Measurements from ENCODE around the gene TBCD. TPM values are rescaled to one million over a fixed set of nuclear protein-coding genes. Genes with fewer than 3 reads are reported as not detected.

The TBCD gene
- total RNA-seq, 1 donor from 2014 or later, result 207 TPM

DNA sequence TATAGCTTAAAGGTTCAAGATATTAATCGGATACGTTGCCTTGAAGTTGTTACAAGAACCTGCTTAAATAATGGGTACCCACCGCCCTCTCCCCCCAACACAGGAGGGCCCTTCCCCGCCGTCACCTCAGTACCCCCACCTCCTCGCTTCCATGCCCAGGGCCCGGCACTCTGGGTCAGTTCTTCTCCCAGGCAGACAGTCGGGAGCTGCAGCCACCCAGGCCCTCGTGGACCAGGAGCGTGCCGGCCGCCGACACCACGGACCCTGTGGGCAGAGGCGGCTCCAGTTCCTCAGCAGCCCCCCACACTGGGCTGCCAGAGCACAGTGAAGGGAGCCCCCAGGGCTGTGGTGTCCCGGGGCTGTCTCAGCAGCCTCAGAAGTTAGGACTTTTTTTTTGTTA, 168.8 kb downstream of the TBCD start:
- H3K4me3 Mint-ChIP-seq (ENCODE audit: unreplicated experiment), result no peak overlapping the region
- peaks cover 11% of the 10 kb centered on the region for H3K27me3 Mint-ChIP-seq (ENCODE audit: unreplicated experiment)
- no peak for DNase-seq (ENCODE audit: low spot score)
- H3K36me3 Mint-ChIP-seq (ENCODE audit: low read depth, unreplicated experiment), result peaks cover 13% of the 10 kb centered on the region
- TF ChIP-seq, protein P1, sequence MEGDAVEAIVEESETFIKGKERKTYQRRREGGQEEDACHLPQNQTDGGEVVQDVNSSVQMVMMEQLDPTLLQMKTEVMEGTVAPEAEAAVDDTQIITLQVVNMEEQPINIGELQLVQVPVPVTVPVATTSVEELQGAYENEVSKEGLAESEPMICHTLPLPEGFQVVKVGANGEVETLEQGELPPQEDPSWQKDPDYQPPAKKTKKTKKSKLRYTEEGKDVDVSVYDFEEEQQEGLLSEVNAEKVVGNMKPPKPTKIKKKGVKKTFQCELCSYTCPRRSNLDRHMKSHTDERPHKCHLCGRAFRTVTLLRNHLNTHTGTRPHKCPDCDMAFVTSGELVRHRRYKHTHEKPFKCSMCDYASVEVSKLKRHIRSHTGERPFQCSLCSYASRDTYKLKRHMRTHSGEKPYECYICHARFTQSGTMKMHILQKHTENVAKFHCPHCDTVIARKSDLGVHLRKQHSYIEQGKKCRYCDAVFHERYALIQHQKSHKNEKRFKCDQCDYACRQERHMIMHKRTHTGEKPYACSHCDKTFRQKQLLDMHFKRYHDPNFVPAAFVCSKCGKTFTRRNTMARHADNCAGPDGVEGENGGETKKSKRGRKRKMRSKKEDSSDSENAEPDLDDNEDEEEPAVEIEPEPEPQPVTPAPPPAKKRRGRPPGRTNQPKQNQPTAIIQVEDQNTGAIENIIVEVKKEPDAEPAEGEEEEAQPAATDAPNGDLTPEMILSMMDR (IDR thresholded peaks at IDR 0.05; ENCODE audit: unreplicated experiment), result no peak
- no peaks in the 10 kb centered on the region for H3K9me3 Mint-ChIP-seq (ENCODE audit: unreplicated experiment)
- no peaks in the 10 kb centered on the region for H3K4me1 Mint-ChIP-seq (ENCODE audit: unreplicated experiment)
- no peak overlapping the region for H3K27ac Mint-ChIP-seq (ENCODE audit: unreplicated experiment)

DNA sequence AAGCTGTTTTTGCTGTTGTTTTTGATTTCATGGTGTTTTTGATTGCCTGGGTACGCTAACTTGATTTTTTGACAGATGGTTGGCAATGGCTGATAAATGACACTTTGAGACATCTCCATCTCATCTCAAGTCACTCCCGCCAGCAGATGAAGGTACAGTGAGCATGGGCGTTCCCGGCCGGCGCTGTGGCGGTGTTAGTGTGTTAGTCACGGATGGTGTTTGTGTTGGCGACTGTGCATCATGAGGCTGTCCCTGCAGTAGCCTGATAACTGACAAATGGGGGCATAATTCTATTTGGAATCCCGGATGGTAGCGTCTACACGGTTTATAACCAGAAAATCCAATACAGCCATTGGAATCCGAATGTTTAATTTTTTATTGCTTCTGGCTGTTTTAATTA, 169.6 kb downstream of the TBCD start:
- peaks cover 17% of the 10 kb centered on the region for H3K36me3 Mint-ChIP-seq (ENCODE audit: low read depth, unreplicated experiment)
- TF ChIP-seq, protein P1 (IDR thresholded peaks at IDR 0.05; ENCODE audit: unreplicated experiment), result no peak
- H3K27ac Mint-ChIP-seq (ENCODE audit: unreplicated experiment), result no peak overlapping the region
- H3K27me3 Mint-ChIP-seq (ENCODE audit: unreplicated experiment), result peaks cover 11% of the 10 kb centered on the region
- DNase-seq (ENCODE audit: low spot score), result no peak
- no peak overlapping the region for H3K4me3 Mint-ChIP-seq (ENCODE audit: unreplicated experiment)
- H3K4me1 Mint-ChIP-seq (ENCODE audit: unreplicated experiment), result no peaks in the 10 kb centered on the region
- H3K9me3 Mint-ChIP-seq (ENCODE audit: unreplicated experiment), result no peaks in the 10 kb centered on the region

DNA sequence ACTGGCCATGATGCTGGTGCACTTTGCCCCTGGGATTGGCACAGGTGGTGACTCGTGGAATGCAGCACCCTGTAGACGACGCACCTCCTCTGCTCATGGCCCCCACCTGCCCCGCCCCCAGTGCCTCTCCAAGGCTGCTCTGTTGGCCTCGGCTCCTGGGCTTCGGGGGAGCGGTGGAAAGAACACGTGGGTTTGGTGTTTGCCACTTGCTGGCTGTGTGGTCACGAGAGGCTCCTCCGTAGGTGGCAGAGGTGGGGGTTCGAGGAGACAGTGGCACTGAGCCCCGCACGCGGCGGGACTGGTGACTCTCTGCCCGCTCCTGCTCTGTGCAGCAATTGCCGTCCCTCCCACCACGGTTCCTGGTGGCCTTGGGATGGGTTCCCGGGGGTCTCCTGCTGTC, 170.8 kb downstream of the TBCD start:
- DNase-seq (ENCODE audit: low spot score), result no peak
- Mint-ChIP-seq H3K27ac (ENCODE audit: unreplicated experiment) (no peak overlapping the region), H3K4me3 (ENCODE audit: unreplicated experiment) (no peak overlapping the region), H3K9me3 (ENCODE audit: unreplicated experiment) (no peaks in the 10 kb centered on the region), H3K36me3 (ENCODE audit: low read depth, unreplicated experiment) (peaks cover 24% of the 10 kb centered on the region), H3K27me3 (ENCODE audit: unreplicated experiment) (peaks cover 11% of the 10 kb centered on the region), H3K4me1 (ENCODE audit: unreplicated experiment) (no peaks in the 10 kb centered on the region)
- TF ChIP-seq, protein P1 (IDR thresholded peaks at IDR 0.05; ENCODE audit: unreplicated experiment), result no peak

DNA sequence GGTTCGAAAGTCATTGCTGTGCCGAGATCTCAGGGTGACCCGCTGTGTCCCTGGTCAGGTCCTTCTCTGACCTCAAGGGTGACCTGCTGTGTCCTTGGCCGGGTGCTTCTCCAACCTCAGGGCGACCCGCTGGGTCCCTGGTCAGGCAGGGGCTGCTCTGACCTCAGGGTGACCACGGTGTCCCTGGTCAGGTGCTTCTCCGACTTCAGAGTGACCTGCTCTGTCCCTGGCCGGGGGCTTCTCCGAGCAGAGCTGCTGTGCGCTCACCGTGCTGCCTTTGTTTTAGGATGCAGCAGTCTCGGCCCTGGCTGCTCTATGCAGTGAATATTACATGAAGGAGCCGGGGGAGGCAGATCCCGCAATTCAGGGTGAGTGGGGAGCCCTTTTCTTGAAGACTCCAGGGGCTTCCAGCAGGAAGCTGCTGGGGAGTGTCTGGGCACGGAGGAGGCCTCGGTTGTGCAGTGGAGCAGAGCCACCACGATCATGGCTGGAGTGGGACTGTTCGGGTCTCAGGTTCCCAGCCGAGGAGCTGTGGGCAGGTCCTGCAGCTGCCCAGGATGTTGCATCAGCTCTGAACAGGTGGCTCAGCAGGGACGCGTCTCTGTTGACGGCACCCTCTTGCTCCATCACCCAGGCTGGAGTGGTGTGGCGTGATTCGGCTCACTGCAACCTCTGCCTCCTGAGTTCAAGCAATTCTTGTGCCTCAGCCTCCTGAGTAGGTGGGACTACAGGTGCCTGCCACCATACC, 171.7 kb downstream of the TBCD start:
- TF ChIP-seq, protein P1 (IDR thresholded peaks at IDR 0.05; ENCODE audit: unreplicated experiment), result no peak
- peaks cover 26% of the 10 kb centered on the region for H3K36me3 Mint-ChIP-seq (ENCODE audit: low read depth, unreplicated experiment)
- no peak overlapping the region for H3K27ac Mint-ChIP-seq (ENCODE audit: unreplicated experiment)
- H3K27me3 Mint-ChIP-seq (ENCODE audit: unreplicated experiment), result peaks cover 12% of the 10 kb centered on the region
- no peaks in the 10 kb centered on the region for H3K4me1 Mint-ChIP-seq (ENCODE audit: unreplicated experiment)
- DNase-seq (ENCODE audit: low spot score), result no peak
- no peaks in the 10 kb centered on the region for H3K9me3 Mint-ChIP-seq (ENCODE audit: unreplicated experiment)
- H3K4me3 Mint-ChIP-seq (ENCODE audit: unreplicated experiment), result peak overlapping the region; percentile 70

DNA sequence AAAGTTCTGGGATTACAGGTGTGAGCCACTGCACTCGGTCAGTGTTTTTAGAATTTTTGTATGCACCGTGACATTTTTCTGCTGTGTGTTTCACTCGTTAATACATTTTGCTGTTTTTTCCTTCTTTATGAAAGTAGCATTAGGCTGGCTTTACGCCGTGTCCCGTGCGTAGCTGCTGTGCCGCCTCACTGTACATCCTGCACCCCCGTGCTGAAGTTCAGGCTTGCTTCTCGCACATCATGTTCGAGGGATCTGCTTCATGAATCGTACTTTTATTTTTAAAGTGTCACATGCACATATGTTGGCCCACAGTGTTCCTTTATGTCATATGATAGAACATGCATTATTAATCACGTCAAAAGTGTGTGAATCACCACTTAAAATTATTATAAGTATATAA, 172.3 kb downstream of the TBCD start:
- no peaks in the 10 kb centered on the region for H3K9me3 Mint-ChIP-seq (ENCODE audit: unreplicated experiment)
- no peak for DNase-seq (ENCODE audit: low spot score)
- H3K4me3 Mint-ChIP-seq (ENCODE audit: unreplicated experiment), result peak overlapping the region; percentile 76
- no peak overlapping the region for H3K27ac Mint-ChIP-seq (ENCODE audit: unreplicated experiment)
- no peaks in the 10 kb centered on the region for H3K4me1 Mint-ChIP-seq (ENCODE audit: unreplicated experiment)
- peaks cover 15% of the 10 kb centered on the region for H3K27me3 Mint-ChIP-seq (ENCODE audit: unreplicated experiment)
- H3K36me3 Mint-ChIP-seq (ENCODE audit: low read depth, unreplicated experiment), result peaks cover 32% of the 10 kb centered on the region
- TF ChIP-seq, protein P1 (IDR thresholded peaks at IDR 0.05; ENCODE audit: unreplicated experiment), result no peak

Measured in endothelial cell (in vitro differentiated cells).